Activated T-helper 9 cell treated with anti-CD3 and anti-CD28 coated beads, Interleukin-2, amount 50 U/mL, for 16 hours (primary cell): Measurements from ENCODE around the gene PRIM2.
"Not testable (repeated sequence)": the region's sequence is repeated elsewhere in the genome, so short reads cannot be mapped to it uniquely, and the experiment has no call there.

ENCODE experiments used
- DNase-seq: peaks from one replicate; pipeline ENCODE4 v3.0.0-alpha.2; 2020; ENCODE audit warnings: low read depth

Gene PRIM2

GRCh38 chr6:57368965-57369731, 51.7 kb downstream of the PRIM2 start:
- DNase-seq, result not testable (repeated sequence)

- DNase-seq, result not testable (repeated sequence)
These were observed 54.3 kb downstream of the PRIM2 start for GRCh38 chr6:57371779-57372178.

- DNase-seq, result not testable (repeated sequence)
These were observed 57.3 kb downstream of the PRIM2 start for GRCh38 chr6:57374764-57375163.

GRCh38 chr6:57376083-57376482, 58.7 kb downstream of the PRIM2 start:
- not testable (repeated sequence) for DNase-seq

GRCh38 chr6:57389038-57389592, 71.7 kb downstream of the PRIM2 start:
- not testable (repeated sequence) for DNase-seq

GRCh38 chr6:57390818-57391217, 73.4 kb downstream of the PRIM2 start:
- not testable (repeated sequence) for DNase-seq

- DNase-seq, result not testable (repeated sequence)
These were observed 74.6 kb downstream of the PRIM2 start for GRCh38 chr6:57392047-57392446.

GRCh38 chr6:57419341-57419740, 101.9 kb downstream of the PRIM2 start:
- not testable (repeated sequence) for DNase-seq

GRCh38 chr6:57421503-57421902, 104.1 kb downstream of the PRIM2 start:
- no peak for DNase-seq

- no peak for DNase-seq
These were observed 106.0 kb downstream of the PRIM2 start for GRCh38 chr6:57423468-57423867.

- DNase-seq, result not testable (repeated sequence)
These were observed 114.3 kb downstream of the PRIM2 start for GRCh38 chr6:57431742-57432141.

- DNase-seq, result no peak
These were observed 114.7 kb downstream of the PRIM2 start for GRCh38 chr6:57432157-57432556.

GRCh38 chr6:57432919-57433684, 115.7 kb downstream of the PRIM2 start:
- no peak for DNase-seq

GRCh38 chr6:57433790-57434189, 116.4 kb downstream of the PRIM2 start:
- not testable (repeated sequence) for DNase-seq

- DNase-seq, result no peak
These were observed 117.5 kb downstream of the PRIM2 start for GRCh38 chr6:57434944-57435343.

GRCh38 chr6:57435475-57436160, 118.2 kb downstream of the PRIM2 start:
- no peak for DNase-seq

- DNase-seq, result not testable (repeated sequence)
These were observed 123.3 kb downstream of the PRIM2 start for GRCh38 chr6:57440735-57441134.

- not testable (repeated sequence) for DNase-seq
These were observed 124.7 kb downstream of the PRIM2 start for GRCh38 chr6:57442133-57442532.

GRCh38 chr6:57443181-57443580, 125.8 kb downstream of the PRIM2 start:
- DNase-seq, result not testable (repeated sequence)

- not testable (repeated sequence) for DNase-seq
These were observed 127.4 kb downstream of the PRIM2 start for GRCh38 chr6:57444787-57445186.

GRCh38 chr6:57445379-57445778, 127.9 kb downstream of the PRIM2 start:
- not testable (repeated sequence) for DNase-seq

- DNase-seq, result not testable (repeated sequence)
These were observed 128.5 kb downstream of the PRIM2 start for GRCh38 chr6:57445790-57446468.
